GM12878 (cell line): Measurements from ENCODE around the gene MORN4. TPM values are rescaled to one million over a fixed set of nuclear protein-coding genes. Genes with fewer than 3 reads are reported as not detected.
A peak's percentile ranks its signal among the peaks of the same experiment; 100 is the strongest.

Source experiments
- ATAC-seq: fragments of 200-7000 bp; cut with Tn5 transposase; 3 replicates; pipeline ENCODE4 v1.9.1; 2020; ENCODE audit warnings: mild to moderate bottlenecking, moderate library complexity
- BruUV-seq: library from RNA; stranded (reverse); fragments of 400-500 nt; replicated peaks from 2 replicates; lab custom pipeline; 2021; lab: Mats Ljungman, UMichigan
- CTCF ChIA-PET: fragments of 300-600 bp; sonication (Branson Sonifier 250); formaldehyde crosslinking; extraction: SDS; loops from one replicate; lab custom pipeline; 2021; ENCODE audit warnings: inconsistent platforms; lab: Yijun Ruan, JAX
- POLR2A ChIA-PET: fragments of 350-600 bp; formaldehyde crosslinking; extraction: SDS; loops from one replicate; lab custom pipeline; 2021; ENCODE audit warnings: inconsistent platforms; lab: Charles Lee
- RAD21 ChIA-PET: fragments of 300-600 bp; sonication (Branson Sonifier 250); formaldehyde crosslinking; loops from one replicate; lab custom pipeline; 2023; ENCODE audit warnings: antibody characterized with exemption; ENCODE audit not compliant: unreplicated experiment; lab: Charles Lee
- SMC1A ChIA-PET: fragments of 300-600 bp; sonication (Branson Sonifier 250); formaldehyde crosslinking; loops from one replicate; lab custom pipeline; 2023; ENCODE audit not compliant: unreplicated experiment, uncharacterized antibody; lab: Charles Lee
- DNase-seq: peaks from one replicate; pipeline ENCODE4 v3.0.0-alpha.2; 2011; ENCODE audit warnings: low read depth, low spot score
- FAIRE-seq: peaks from 3 replicates; lab custom pipeline; 2011; peaks lifted over from hg19 to GRCh38; lab: Jason Lieb, UNC
- H2AFZ ChIP-seq: 2 replicates; pipeline ENCODE4 v1.6.0; 2011; ENCODE audit warnings: low read depth, low read length, control low read depth; ENCODE audit not compliant: control insufficient read depth
- H3K27ac ChIP-seq: 2 replicates; pipeline ENCODE4 v1.5.1; 2011; ENCODE audit warnings: control low read depth; ENCODE audit not compliant: control insufficient read depth, insufficient read depth
- H3K27me3 ChIP-seq, 2 experiments: replicated peaks in 1 of 2; 2 replicates each; pipeline versions ENCODE4 v1.6.0 to v1.6.1; 2011; ENCODE audit warnings: low read length in 1 of 2; ENCODE audit not compliant: control insufficient read depth in 2 of 2, insufficient read depth in 2 of 2
- H3K36me3 ChIP-seq, 2 experiments: 2 replicates each; pipeline ENCODE4 v1.5.1; 2011; ENCODE audit warnings: low read length in 1 of 2; ENCODE audit not compliant: control insufficient read depth in 2 of 2, insufficient read depth in 2 of 2
- H3K4me1 ChIP-seq: 2 replicates; pipeline ENCODE4 v1.6.1; 2011; ENCODE audit warnings: mild to moderate bottlenecking, low read length, moderate library complexity, mixed read lengths; ENCODE audit not compliant: control insufficient read depth, insufficient read depth
- H3K4me2 ChIP-seq: 2 replicates; pipeline ENCODE4 v1.6.0; 2011; ENCODE audit warnings: control low read depth; ENCODE audit not compliant: control insufficient read depth, insufficient read depth
- H3K4me3 ChIP-seq: fragments of 200-600 bp; sonication (generic); 2 replicates; pipeline ENCODE4 v1.5.1; 2016
- H3K79me2 ChIP-seq: 2 replicates; pipeline ENCODE4 v1.6.0; 2011; ENCODE audit warnings: low read length; ENCODE audit not compliant: control insufficient read depth, insufficient read depth
- H3K9ac ChIP-seq: 2 replicates; pipeline ENCODE4 v1.8.0; 2011; ENCODE audit warnings: low read length, control low read depth, mixed read lengths; ENCODE audit not compliant: control insufficient read depth, insufficient read depth
- H3K9me3 ChIP-seq: replicated peaks from 3 replicates; pipeline ENCODE4 v1.5.1; 2011; ENCODE audit warnings: mild to moderate bottlenecking, low read length; ENCODE audit not compliant: control insufficient read depth, insufficient read depth
- H4K20me1 ChIP-seq: 2 replicates; pipeline ENCODE4 v1.6.0; 2011; ENCODE audit not compliant: control insufficient read depth, insufficient read depth
- CREB1 ChIP-seq: IDR thresholded peaks from 2 replicates; pipeline ENCODE4 v1.6.1; 2012; ENCODE audit warnings: low read depth, mild to moderate bottlenecking, inconsistent platforms
- IKZF2 ChIP-seq, 2 experiments: fragments of 450-650 bp; IDR thresholded peaks; 2 replicates each; pipeline ENCODE4 v1.6.1; 2017; ENCODE audit warnings: mild to moderate bottlenecking in 2 of 2, moderate library complexity in 2 of 2
- IRF4 ChIP-seq: IDR thresholded peaks from 2 replicates; pipeline ENCODE4 v1.6.1; 2011; ENCODE audit warnings: low read depth, low read length
- IRF5 ChIP-seq: fragments of 450-650 bp; IDR thresholded peaks from 2 replicates; pipeline ENCODE4 v1.6.1; 2017; ENCODE audit warnings: borderline replicate concordance
- NFYA ChIP-seq: IDR thresholded peaks from 2 replicates; pipeline ENCODE4 v1.6.1; 2011; ENCODE audit warnings: low read depth, mild to moderate bottlenecking, low read length, improper control_type of control experiment, borderline replicate concordance
- PAX8 ChIP-seq: fragments of 450-650 bp; IDR thresholded peaks from 2 replicates; pipeline ENCODE4 v1.6.1; 2017; ENCODE audit warnings: mild to moderate bottlenecking, moderate library complexity
- PKNOX1 ChIP-seq: fragments of 450-650 bp; IDR thresholded peaks from 2 replicates; pipeline ENCODE4 v1.6.1; 2016; ENCODE audit warnings: mild to moderate bottlenecking
- RB1 ChIP-seq: fragments of 450-650 bp; formaldehyde crosslinking; IDR thresholded peaks from 2 replicates; pipeline ENCODE4 v1.6.1; 2017; ENCODE audit warnings: mild to moderate bottlenecking, borderline replicate concordance
- RFX5 ChIP-seq: IDR thresholded peaks from 2 replicates; pipeline ENCODE4 v1.6.1; 2011; ENCODE audit warnings: low read depth, low read length, improper control_type of control experiment
- SREBF2 ChIP-seq: IDR thresholded peaks from 2 replicates; pipeline ENCODE4 v1.6.1; 2012; ENCODE audit warnings: mild to moderate bottlenecking, low read length
- SRF ChIP-seq, 2 experiments: IDR thresholded peaks; 2 replicates each; pipeline ENCODE4 v1.6.1; 2011; ENCODE audit warnings: low read depth in 2 of 2, low read length in 2 of 2, mild to moderate bottlenecking in 1 of 2, moderate library complexity in 1 of 2
- TAF1 ChIP-seq: IDR thresholded peaks from 2 replicates; pipeline ENCODE4 v1.6.1; 2011; ENCODE audit warnings: mild to moderate bottlenecking, low read depth, low read length, borderline replicate concordance
- TARDBP ChIP-seq: IDR thresholded peaks from 2 replicates; pipeline ENCODE4 v1.6.1; 2016; ENCODE audit warnings: borderline replicate concordance
- TBL1XR1 ChIP-seq: IDR thresholded peaks from 2 replicates; pipeline ENCODE4 v1.6.1; 2012; ENCODE audit warnings: low read depth, low read length, improper control_type of control experiment
- ZSCAN29 ChIP-seq: fragments of 450-650 bp; IDR thresholded peaks from 2 replicates; pipeline ENCODE4 v1.6.1; 2017; ENCODE audit warnings: mild to moderate bottlenecking, moderate library complexity
- WGBS: methylation state at CpG from one replicate; pipeline ENCODE4 v1.1.6; 2016; ENCODE audit warnings: low lambda C conversion rate; ENCODE audit not compliant: insufficient replicate concordance, insufficient coverage; ENCODE audit errors: missing lambda C conversion rate; 5-methylcytosine and 5-hydroxymethylcytosine counted together
- in situ Hi-C: fragments of 300-500 bp; cut with MboI; formaldehyde crosslinking; loops from 9 replicates; pipeline ENCODE4 v1.14.3; 2018; ENCODE audit warnings: mixed read lengths
- intact Hi-C: fragments of 100-400 bp; cut with micrococcal nuclease; formaldehyde crosslinking; loops from one replicate; pipeline ENCODE4 v1.14.2; 2022; ENCODE audit not compliant: unreplicated experiment
- polyA plus RNA-seq, 11 experiments: library from polyadenylated mRNA; depleted of rRNA in 4 of 11; unstranded in 6 of 11; stranded (reverse) in 5 of 11; fragments of >200 nt; fragmentation: Nextera tagmentation in 4 of 11; fragmentation: Illumina TruSeq in 1 of 11; extraction: Ambion mirVana in 4 of 11; extraction: Trizol in 1 of 11; gene quantifications; 1 replicate in 1 of 11; 2 replicates in 10 of 11; pipeline versions ENCODE4 v1.2.1 to v1.2.3, GENCODE V29; 2011 to 2016; ENCODE audit warnings: inconsistent platforms in 2 of 11, missing spikeins in 2 of 11, low read depth in 1 of 11
- total RNA-seq, 4 experiments: library from RNA; depleted of rRNA in 3 of 4; stranded (reverse); fragments of >200 nt in 3 of 4; fragmentation: Illumina TruSeq in 1 of 4; extraction: Trizol in 1 of 4; gene quantifications; 2 replicates each; pipeline versions ENCODE4 v1.2.1 to v1.2.3, GENCODE V29; 2013 to 2021
- TF ChIP-seq, protein P1 (sequence below): fragments of 450-650 bp; formaldehyde crosslinking; IDR thresholded peaks from 2 replicates; pipeline ENCODE4 v1.4.0; 2022; ENCODE audit warnings: mild to moderate bottlenecking, moderate library complexity
- TF ChIP-seq, protein P2 (sequence below): fragments of 450-650 bp; IDR thresholded peaks from 2 replicates; pipeline ENCODE4 v1.6.1; 2017; ENCODE audit warnings: mild to moderate bottlenecking

MORN4 gene
- total and polyA plus RNA-seq, 10 of the 15 experiments (the other 5 are each of a cell fraction or from before 2014, with no cell fraction given): 1.3 to 5.5 (median 2.6) TPM

GRCh38 chr10:97640174-97640867, 7.0 kb upstream of the MORN4 start, which contains the start of gene PI4K2A:
PI4K2A (plus strand) TSS chr10:97640671; CDS start chr10:97640743, 72 bp downstream.
- ChIA-PET CTCF (interaction anchor here (0.6 to 1.3 kb wide), 3 partner anchors 35 to 119 kb away, joined by 3 to 4 read pairs (median 3); no protein-coding TSS in a partner anchor), RAD21 (interaction anchor here (1.1 kb wide), 1 partner anchor 47 kb away, joined by 4 read pairs; the partner anchor contains the start of gene AVPI1), POLR2A (interaction anchor here (1.2 kb wide), 1 partner anchor 8 kb away, joined by 3 read pairs; no protein-coding TSS in a partner anchor), SMC1A (interaction anchor here (1.6 kb wide), 1 partner anchor 8 kb away, joined by 4 read pairs; no protein-coding TSS in a partner anchor)
- peaks cover 15% of the 10 kb centered on the region for H3K79me2 ChIP-seq
- peak within 1 kb of the TSS; percentile 94 for H2AFZ ChIP-seq
- intact Hi-C loops (no loop called here), in situ Hi-C loops (no loop called here)
- peak within 1 kb of the TSS; percentile 58 for H3K27ac ChIP-seq
- no peaks in the 10 kb centered on the region for H3K27me3 ChIP-seq
- peak within 1 kb of the TSS; percentile 90 for H3K4me2 ChIP-seq
- peak within 1 kb of the TSS; percentile 91 for H3K4me3 ChIP-seq
- no TSS peak for BruUV-seq
- ATAC-seq (peak; percentile 100), FAIRE-seq (peak; percentile 99), DNase-seq (peak; percentile 98)
- H3K4me1 ChIP-seq: no peaks in the 10 kb centered on the region; the same call in 1 of the 2 replicates
- peak within 1 kb of the TSS; percentile 80 for H3K9ac ChIP-seq
- no peaks in the 10 kb centered on the region for H3K9me3 ChIP-seq
- no peaks in the 10 kb centered on the region for H4K20me1 ChIP-seq
- WGBS: 1% methylated on average over 51 of the region's 54 CpGs
- peaks cover 0 to 3% of the 10 kb centered on the region in 2 experiments; a peak in 1 of 4 replicates for H3K36me3 ChIP-seq
- TF ChIP-seq, protein P1, sequence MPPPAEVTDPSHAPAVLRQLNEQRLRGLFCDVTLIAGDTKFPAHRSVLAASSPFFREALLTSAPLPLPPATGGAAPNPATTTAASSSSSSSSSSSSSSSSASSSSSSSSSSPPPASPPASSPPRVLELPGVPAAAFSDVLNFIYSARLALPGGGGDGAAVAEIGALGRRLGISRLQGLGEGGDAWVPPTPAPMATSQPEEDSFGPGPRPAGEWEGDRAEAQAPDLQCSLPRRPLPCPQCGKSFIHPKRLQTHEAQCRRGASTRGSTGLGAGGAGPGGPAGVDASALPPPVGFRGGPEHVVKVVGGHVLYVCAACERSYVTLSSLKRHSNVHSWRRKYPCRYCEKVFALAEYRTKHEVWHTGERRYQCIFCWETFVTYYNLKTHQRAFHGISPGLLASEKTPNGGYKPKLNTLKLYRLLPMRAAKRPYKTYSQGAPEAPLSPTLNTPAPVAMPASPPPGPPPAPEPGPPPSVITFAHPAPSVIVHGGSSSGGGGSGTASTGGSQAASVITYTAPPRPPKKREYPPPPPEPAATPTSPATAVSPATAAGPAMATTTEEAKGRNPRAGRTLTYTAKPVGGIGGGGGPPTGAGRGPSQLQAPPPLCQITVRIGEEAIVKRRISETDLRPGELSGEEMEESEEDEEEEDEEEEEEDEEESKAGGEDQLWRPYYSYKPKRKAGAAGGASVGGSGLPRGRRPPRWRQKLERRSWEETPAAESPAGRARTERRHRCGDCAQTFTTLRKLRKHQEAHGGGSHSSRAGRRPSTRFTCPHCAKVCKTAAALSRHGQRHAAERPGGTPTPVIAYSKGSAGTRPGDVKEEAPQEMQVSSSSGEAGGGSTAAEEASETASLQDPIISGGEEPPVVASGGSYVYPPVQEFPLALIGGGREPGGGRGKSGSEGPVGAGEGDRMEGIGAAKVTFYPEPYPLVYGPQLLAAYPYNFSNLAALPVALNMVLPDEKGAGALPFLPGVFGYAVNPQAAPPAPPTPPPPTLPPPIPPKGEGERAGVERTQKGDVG (CRISPR knock-in tag): no peak
- TF ChIP-seq, protein P2, sequence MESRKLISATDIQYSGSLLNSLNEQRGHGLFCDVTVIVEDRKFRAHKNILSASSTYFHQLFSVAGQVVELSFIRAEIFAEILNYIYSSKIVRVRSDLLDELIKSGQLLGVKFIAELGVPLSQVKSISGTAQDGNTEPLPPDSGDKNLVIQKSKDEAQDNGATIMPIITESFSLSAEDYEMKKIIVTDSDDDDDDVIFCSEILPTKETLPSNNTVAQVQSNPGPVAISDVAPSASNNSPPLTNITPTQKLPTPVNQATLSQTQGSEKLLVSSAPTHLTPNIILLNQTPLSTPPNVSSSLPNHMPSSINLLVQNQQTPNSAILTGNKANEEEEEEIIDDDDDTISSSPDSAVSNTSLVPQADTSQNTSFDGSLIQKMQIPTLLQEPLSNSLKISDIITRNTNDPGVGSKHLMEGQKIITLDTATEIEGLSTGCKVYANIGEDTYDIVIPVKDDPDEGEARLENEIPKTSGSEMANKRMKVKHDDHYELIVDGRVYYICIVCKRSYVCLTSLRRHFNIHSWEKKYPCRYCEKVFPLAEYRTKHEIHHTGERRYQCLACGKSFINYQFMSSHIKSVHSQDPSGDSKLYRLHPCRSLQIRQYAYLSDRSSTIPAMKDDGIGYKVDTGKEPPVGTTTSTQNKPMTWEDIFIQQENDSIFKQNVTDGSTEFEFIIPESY: no peak
- TF ChIP-seq NFYA (no peak), ZSCAN29 (no peak), TAF1 (peak; percentile 61; the same call in 1 of the 2 replicates), CREB1 (peak; percentile 87), IRF4 (no peak), RFX5 (peak; percentile 92), RB1 (peak; percentile 62; the same call in 1 of the 2 replicates), IRF5 (no peak), SRF (IDR thresholded peaks at IDR 0.05; ENCODE audit: low read depth in 2 of 2, low read length in 2 of 2) (no peak), PAX8 (no peak), TBL1XR1 (0 out of 2 replicates have a peak, but pooled peaks have one; percentile 9), TARDBP (no peak), PKNOX1 (peak; percentile 95), IKZF2 (IDR thresholded peaks at IDR 0.05) (no peak), SREBF2 (no peak)
